Thyroid gland (tissue), 4 donors: Measurements from ENCODE around the gene SPTLC2. TPM values are rescaled to one million over a fixed set of nuclear protein-coding genes. Genes with fewer than 3 reads are reported as not detected.
A peak's percentile ranks its signal among the peaks of the same experiment; 100 is the strongest.
"Not testable (repeated sequence)": the region's sequence is repeated elsewhere in the genome, so short reads cannot be mapped to it uniquely, and the experiment has no call there.

ENCODE experiments used
- DNase-seq, 2 donors: peaks; one replicate each; pipeline ENCODE4 v3.0.0-alpha.2; 2019
- H3K27ac ChIP-seq, 3 donors: fragments of 200-600 bp; sonication (generic); 1 replicate in 2 of 3; 2 replicates in 1 of 3; pipeline ENCODE4 v1.5.1; 2016 to 2019; ENCODE audit warnings: mild to moderate bottlenecking in 1 of 3, moderate library complexity in 1 of 3
- H3K27me3 ChIP-seq: fragments of 200-600 bp; sonication (generic); one replicate; pipeline ENCODE4 v1.5.1; 2019
- H3K36me3 ChIP-seq, 2 donors: fragments of 200-600 bp; sonication (generic); one replicate each; pipeline ENCODE4 v1.5.1; 2016 to 2019
- H3K4me1 ChIP-seq, 2 donors: fragments of 200-600 bp; sonication (generic); one replicate each; pipeline ENCODE4 v1.5.1; 2017 to 2019
- H3K4me3 ChIP-seq, 3 donors: fragments of 200-600 bp; sonication (generic); replicated peaks in 1 of 3; 1 replicate in 2 of 3; 2 replicates in 1 of 3; pipeline ENCODE4 v1.5.1; 2016; ENCODE audit warnings: mild to moderate bottlenecking in 1 of 3
- H3K9me3 ChIP-seq: fragments of 200-600 bp; sonication (generic); one replicate; pipeline ENCODE4 v1.5.1; 2017
- POLR2A ChIP-seq, 2 donors: fragments of 450-650 bp; IDR thresholded peaks; one replicate each; pipeline ENCODE4 v1.6.1; 2017; ENCODE audit warnings: antibody characterized with exemption in 2 of 2, mild to moderate bottlenecking in 2 of 2, moderate library complexity in 1 of 2
- WGBS, 2 donors: methylation state at CpG; one replicate each; pipeline ENCODE4 v1.1.5; 2017; 5-methylcytosine and 5-hydroxymethylcytosine counted together
- intact Hi-C: fragments of 100-400 bp; cut with DNase I; formaldehyde crosslinking; loops from one replicate; pipeline ENCODE4 v1.15.1; 2023
- total RNA-seq, 4 donors: library from RNA; depleted of rRNA; stranded (reverse); fragments of >200 nt; gene quantifications; one replicate each; pipeline ENCODE4 v1.2.3, GENCODE V29; 2016
- TF ChIP-seq, protein P1 (sequence below), 6 experiments: fragments of 200-600 bp in 3 of 6; fragments of 450-650 bp in 3 of 6; sonication (generic) in 3 of 6; IDR thresholded peaks; one replicate each; pipeline ENCODE4 v1.5.1; 2016 to 2019; ENCODE audit warnings: antibody characterized with exemption in 6 of 6, mild to moderate bottlenecking in 2 of 6, inconsistent platforms in 1 of 6, moderate library complexity in 1 of 6

The SPTLC2 gene
- total RNA-seq, 4 donors from 2014 or later: 25.6 to 32.2 (median 29.0) TPM

DNA sequence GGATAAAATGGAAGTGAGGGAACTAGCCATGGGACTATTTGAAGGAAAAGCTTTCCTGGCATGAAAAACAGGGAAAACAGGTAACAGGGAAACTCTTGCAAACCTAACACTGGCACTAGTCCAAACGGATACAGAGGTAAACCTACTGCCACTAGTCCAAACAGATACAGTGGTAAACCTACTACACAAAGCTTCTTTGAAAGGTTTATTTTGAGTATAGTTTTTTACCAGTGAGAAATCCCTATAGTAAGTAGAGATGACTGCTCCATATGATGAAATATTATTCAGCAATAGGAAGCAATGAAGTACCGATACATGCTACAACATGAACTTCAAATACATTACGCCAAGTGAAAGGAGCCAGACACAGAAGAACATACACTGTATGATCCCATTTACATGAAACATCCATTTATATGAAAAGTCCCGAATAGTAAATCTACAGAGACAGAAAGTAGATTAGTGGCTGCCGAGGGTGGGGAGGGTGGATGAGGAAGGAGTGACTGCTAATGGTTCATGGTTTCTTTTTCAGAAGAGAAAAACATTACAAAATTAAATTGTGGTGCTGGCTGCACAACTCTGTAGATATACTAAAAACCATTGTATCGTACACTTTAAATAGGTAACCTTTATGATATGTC, 25.5 kb downstream of the SPTLC2 start:
- intact Hi-C loops: no loop called here

GRCh38 chr14:77589099-77589498, 27.3 kb downstream of the SPTLC2 start:
- H3K27ac ChIP-seq: no peak overlapping the region
- no peak overlapping the region for H3K4me3 ChIP-seq
- intact Hi-C loops: no loop called here
- WGBS, 2 donors: 56 to 72% methylated on average over 5 of the region's 5 CpGs
- H3K9me3 ChIP-seq: no peaks in the 10 kb centered on the region
- no peaks in the 10 kb centered on the region for H3K27me3 ChIP-seq
- TF ChIP-seq, protein P1, sequence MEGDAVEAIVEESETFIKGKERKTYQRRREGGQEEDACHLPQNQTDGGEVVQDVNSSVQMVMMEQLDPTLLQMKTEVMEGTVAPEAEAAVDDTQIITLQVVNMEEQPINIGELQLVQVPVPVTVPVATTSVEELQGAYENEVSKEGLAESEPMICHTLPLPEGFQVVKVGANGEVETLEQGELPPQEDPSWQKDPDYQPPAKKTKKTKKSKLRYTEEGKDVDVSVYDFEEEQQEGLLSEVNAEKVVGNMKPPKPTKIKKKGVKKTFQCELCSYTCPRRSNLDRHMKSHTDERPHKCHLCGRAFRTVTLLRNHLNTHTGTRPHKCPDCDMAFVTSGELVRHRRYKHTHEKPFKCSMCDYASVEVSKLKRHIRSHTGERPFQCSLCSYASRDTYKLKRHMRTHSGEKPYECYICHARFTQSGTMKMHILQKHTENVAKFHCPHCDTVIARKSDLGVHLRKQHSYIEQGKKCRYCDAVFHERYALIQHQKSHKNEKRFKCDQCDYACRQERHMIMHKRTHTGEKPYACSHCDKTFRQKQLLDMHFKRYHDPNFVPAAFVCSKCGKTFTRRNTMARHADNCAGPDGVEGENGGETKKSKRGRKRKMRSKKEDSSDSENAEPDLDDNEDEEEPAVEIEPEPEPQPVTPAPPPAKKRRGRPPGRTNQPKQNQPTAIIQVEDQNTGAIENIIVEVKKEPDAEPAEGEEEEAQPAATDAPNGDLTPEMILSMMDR (IDR thresholded peaks at IDR 0.05): no peak
- TF ChIP-seq POLR2A (IDR thresholded peaks at IDR 0.05): no peak
- peaks cover 0 to 11% of the 10 kb centered on the region in 2 donors for H3K4me1 ChIP-seq
- H3K36me3 ChIP-seq: no peaks in the 10 kb centered on the region
- no peak for DNase-seq

More for the DNA sequence above, 25.5 kb downstream of the SPTLC2 start:
- TF ChIP-seq POLR2A (IDR thresholded peaks at IDR 0.05): no peak
- TF ChIP-seq, protein P1 (IDR thresholded peaks at IDR 0.05): no peak
- DNase-seq: no peak
- Histone ChIP-seq H3K27ac (peak overlapping the region in 1 of 3 donors; percentile 15), H3K4me3 (no peak overlapping the region), H3K9me3 (no peaks in the 10 kb centered on the region), H3K27me3 (no peaks in the 10 kb centered on the region), H3K36me3 (peaks cover 0 to 7% of the 10 kb centered on the region in 2 donors), H3K4me1 (peaks cover 0 to 11% of the 10 kb centered on the region in 2 donors)
- WGBS, 2 donors: 71 to 73% methylated on average over 6 of the region's 6 CpGs

DNA sequence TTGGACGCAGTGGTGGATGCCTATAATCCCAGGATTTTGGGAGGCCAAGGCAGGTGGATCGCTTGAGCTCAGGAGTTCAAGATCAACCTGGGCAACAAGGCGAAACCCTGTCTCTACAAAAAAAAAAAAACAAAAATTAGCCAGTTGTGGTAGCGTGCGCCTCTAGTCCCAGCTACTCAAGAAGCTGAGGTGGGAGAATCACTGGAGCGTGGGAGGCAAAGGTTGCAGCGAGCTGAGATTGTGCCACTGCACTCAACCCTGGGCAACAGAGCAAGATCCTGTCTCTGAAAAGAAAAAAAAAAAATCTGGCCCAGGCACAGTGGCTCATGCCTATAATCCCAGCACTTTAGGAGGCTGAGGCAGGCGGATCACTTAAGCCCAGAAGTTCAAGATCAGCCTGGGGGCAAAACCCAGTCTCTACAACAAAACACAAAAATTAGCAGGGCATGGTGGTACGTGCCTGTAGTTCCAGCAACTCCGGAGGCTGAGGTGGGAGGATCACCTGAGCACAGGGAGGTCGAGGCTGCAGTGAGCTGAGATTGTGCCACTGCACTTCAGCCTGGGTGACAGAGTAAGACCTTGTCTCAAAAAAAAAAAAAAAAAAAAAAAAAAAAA, 27.9 kb downstream of the SPTLC2 start:
- H3K4me3 ChIP-seq, H3K27me3 ChIP-seq, H3K27ac ChIP-seq, H3K9me3 ChIP-seq, intact Hi-C loops, H3K36me3 ChIP-seq: not testable (repeated sequence)
- peak in 1 of 2 donors; percentile 18 for DNase-seq
- H3K4me1 ChIP-seq: peaks cover 0 to 11% of the 10 kb centered on the region in 2 donors
- WGBS, 2 donors: 76 to 77% methylated on average over 11 of the region's 11 CpGs

- TF ChIP-seq POLR2A (IDR thresholded peaks at IDR 0.05): no peak
- TF ChIP-seq, protein P1 (IDR thresholded peaks at IDR 0.05): no peak
- Histone ChIP-seq H3K36me3 (no peaks in the 10 kb centered on the region), H3K9me3 (no peaks in the 10 kb centered on the region), H3K27me3 (no peaks in the 10 kb centered on the region), H3K4me1 (peaks cover 12 to 22% of the 10 kb centered on the region in 2 donors), H3K27ac (no peak overlapping the region), H3K4me3 (no peak overlapping the region)
- no peak for DNase-seq
- WGBS, 2 donors: 86 to 92% methylated on average over 3 of the region's 3 CpGs
- intact Hi-C loops: no loop called here
These were observed 31.1 kb downstream of the SPTLC2 start for GRCh38 chr14:77585385-77585784.

- no peak for DNase-seq
- peaks cover 12 to 22% of the 10 kb centered on the region in 2 donors for H3K4me1 ChIP-seq
- WGBS, 2 donors: 86 to 90% methylated on average over 10 of the region's 10 CpGs
These were observed 31.6 kb downstream of the SPTLC2 start for GRCh38 chr14:77584809-77585208.

More at GRCh38 chr14:77584809-77585208, 31.6 kb downstream of the SPTLC2 start:
- TF ChIP-seq, protein P1 (IDR thresholded peaks at IDR 0.05): no peak
- no peak for TF ChIP-seq POLR2A (IDR thresholded peaks at IDR 0.05)
- Histone ChIP-seq H3K4me3 (no peak overlapping the region), H3K27me3 (no peaks in the 10 kb centered on the region), H3K27ac (no peak overlapping the region), H3K36me3 (no peaks in the 10 kb centered on the region), H3K9me3 (no peaks in the 10 kb centered on the region)
- intact Hi-C loops: no loop called here
